NCI-H2227 (cell line): ENCODE data around the gene ZNF32.
"Not testable (repeated sequence)": the region's sequence is repeated elsewhere in the genome, so short reads cannot be mapped to it uniquely, and the experiment has no call there.

Experiments
- DNase-seq: peaks from one replicate; lab custom pipeline; 2025; ENCODE audit not compliant: unreplicated experiment; lab: John Stamatoyannopoulos, UW

The ZNF32 gene

GRCh38 chr10:43635816-43636215 lies 12.9 kb downstream of the ZNF32 start:
- DNase-seq: not testable (repeated sequence)

DNA sequence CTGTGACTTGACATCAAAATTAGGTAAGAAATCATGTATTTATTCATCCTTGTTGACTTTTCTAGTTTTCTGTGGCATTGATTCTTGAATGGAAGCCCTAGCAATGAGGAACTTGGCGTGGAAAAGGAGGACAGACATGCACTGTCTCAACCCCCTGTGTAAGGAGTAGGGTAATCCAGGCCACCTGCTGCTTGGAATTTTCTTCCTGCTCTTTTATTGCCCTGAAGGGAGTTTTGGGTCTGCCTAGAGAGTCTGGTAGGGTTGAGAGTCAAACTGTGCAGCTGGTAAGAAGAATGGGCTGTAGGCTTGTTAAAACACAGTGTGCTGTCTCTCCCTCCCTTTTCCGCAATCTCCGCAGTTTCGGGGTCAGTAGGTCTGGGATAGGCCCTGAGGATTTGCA lies 19.7 kb downstream of the ZNF32 start:
- DNase-seq: no peak

DNA sequence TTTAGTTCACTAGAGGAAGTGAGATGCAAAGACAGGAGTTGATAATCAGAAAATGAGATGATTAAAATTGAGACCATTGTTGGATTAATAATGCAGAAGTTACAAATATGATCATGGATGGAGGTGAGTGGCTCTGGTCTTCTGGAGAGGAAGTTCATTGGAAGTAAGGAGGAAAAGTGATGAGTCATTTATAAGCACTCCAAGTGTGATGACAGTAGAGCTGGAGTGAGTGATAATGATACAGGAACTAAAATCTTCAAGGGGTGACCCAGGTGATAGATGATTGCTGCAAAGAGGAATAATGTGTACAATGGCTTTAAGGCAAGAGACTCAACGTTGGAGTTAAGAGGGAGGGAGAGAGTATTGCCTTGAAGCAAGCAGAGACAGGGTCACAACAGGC lies 20.7 kb downstream of the ZNF32 start:
- no peak for DNase-seq

- no peak for DNase-seq
These were observed 25.3 kb downstream of the ZNF32 start for GRCh38 chr10:43623351-43623750.

DNA sequence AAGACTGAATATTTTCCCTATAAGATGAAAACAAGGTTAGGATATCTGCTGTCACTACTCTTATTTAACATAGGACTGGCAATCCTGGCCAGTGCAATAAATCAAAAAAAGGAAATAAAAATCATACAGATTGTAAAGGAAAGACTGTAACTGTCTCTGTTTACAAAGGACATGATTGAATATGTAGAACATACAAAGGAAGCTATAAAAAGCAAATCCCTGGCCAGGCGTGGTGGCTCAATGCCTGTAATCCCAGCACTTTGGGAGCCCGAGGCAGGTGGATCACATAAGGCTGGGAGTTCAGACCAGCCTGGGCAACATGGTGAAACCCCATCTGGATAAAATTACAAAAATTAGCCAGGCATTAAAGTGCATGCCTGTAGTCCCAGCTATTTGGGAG lies 26.6 kb downstream of the ZNF32 start:
- no peak for DNase-seq

DNA sequence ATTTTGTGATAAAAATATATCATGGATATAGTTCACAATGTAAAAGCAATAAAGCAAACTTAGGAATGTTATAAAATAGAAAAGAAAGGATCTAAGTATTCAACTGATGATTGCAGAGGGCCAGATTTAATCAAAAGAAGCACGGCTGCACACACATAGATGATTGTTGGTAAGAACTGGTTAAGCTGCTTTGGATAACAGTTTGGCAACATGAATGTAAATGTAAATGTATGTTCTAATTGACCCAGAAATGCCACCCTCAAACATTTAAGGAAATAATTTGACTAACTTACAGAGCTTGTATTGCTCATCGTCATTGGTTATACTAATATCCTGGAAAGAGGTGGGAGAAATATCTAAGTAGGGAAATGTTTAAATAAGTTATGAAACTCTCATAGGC lies 29.3 kb downstream of the ZNF32 start:
- DNase-seq: no peak

GRCh38 chr10:43616697-43617370 lies 31.8 kb downstream of the ZNF32 start:
- DNase-seq: no peak

DNA sequence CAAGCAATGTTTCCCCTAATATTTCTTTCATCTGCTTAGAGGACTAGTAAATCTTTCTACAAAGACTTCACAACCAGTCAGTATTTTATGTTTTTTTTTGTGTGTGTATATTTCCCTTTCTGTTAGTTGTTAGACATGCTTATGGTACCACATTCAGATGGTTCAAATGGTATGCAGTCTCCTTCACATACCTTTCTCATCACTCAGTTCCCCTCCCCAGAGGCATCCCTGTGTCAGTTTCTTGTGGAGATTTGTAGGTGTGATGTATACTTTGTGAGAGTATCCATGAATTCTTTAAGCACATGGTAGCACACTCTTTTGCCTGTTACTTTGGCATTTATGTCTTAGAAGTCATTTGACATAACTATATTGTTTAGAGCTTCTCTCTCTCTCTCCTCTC lies 38.0 kb downstream of the ZNF32 start:
- no peak for DNase-seq

DNA sequence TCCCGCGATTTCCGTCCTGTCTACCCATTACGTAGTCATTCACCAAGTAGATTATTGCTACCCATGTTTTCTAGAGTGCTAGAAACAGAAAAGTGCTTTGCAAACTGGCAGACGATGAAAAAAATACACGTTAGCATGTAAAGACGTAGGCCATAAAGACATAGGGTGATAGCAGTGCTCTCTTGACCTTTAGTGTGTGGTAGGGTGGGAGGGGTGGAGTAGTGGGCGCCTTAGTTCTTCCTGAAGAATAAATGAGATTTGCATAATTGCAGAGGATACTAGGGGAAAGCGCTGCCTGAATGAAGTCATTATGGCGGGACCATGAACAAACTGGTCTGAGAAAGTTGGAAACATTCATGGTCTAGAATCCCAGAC lies 41.5 kb downstream of the ZNF32 start:
- DNase-seq: no peak

DNA sequence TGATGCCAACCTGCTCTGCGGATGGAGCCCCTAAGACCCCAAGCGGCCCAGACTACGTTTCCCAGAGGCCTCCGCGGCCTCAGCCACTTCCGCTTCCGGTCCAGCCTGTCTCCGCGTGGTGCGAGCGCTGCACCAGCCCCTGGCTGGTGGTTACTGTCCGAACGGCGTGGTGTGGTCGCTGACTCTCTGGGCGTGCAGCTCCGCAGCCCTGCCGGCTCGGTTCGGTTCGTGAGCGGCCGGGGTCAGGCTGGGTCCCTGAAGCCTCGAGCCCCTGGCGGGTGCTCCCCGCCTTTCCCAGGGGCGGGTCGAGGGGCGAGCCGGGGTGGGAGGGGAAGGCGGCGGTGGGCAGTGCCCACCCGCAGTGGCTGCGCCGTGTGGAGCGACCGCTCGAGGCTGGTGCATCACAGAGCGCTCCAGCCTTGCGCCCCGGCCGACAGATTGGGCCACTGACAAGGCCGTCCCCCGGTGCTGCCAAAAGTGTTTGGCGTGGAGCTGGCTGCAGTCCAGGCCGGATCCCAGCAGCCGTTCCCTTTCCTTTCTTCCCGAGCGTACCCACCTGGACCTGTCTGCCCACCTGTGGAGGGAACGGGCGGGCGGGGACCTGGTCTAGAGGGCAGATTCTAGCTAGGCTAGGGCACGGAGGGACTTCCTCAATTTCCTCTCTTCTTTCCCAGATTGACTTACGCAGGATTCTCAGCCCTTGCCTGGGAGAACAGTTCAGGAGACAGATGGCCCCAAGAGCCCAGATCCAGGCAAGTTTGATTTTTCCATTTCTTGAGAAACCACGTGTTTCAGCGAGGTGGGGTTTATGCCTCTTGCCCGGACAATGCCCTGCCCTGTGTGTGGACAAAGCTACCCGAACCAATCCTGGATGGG lies 42.1 kb downstream of the ZNF32 start, which contains the start of gene ZNF485:
ZNF485 (plus strand) TSS at position 116 of the 876 bp plus-strand sequence; CDS start at position 729, 613 bp downstream.
- DNase-seq: peak; percentile 78

- DNase-seq: no peak
These were observed 42.8 kb downstream of the ZNF32 start for GRCh38 chr10:43605850-43606322.

DNA sequence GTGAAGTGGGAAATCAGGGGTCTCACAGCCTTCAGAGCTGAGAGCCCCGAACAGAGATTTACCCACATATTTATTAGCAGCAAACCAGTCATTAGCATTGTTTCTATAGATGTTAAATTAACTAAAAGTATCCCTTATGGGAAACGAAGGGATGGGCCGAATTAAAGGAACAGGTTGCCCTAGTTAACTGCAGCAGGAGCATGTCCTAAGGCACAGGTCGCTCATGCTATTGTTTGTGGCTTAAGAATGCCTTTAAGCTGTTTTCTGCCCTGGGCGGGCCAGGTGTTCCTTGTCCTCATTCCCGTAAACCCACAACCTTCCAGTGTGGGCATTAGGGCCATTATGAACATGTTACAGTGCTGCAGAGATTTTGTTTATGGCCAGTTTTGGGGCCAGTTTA lies 47.1 kb downstream of the ZNF32 start:
- DNase-seq: not testable (repeated sequence)

GRCh38 chr10:43599333-43599732 lies 49.3 kb downstream of the ZNF32 start:
- DNase-seq: no peak

DNA sequence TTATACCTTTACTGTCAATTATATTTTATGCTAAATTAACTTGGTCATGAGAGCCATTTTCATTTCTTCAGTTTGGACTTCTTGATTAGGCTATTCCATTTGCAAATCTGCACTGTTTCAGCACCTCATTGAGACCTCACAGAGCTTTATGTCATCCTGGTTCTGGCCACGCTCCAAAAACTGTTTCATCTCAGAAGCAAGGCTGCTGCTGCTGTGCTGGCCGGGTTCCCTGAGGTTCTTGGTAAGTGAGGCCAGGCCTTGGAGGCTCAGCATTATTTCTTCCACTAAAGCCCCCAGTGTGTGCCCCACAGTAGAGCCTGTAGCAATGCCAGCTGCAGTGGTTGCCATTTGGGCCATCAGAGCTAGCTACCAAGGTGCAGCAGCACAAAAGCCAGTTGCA lies 50.2 kb downstream of the ZNF32 start:
- DNase-seq: no peak

DNA sequence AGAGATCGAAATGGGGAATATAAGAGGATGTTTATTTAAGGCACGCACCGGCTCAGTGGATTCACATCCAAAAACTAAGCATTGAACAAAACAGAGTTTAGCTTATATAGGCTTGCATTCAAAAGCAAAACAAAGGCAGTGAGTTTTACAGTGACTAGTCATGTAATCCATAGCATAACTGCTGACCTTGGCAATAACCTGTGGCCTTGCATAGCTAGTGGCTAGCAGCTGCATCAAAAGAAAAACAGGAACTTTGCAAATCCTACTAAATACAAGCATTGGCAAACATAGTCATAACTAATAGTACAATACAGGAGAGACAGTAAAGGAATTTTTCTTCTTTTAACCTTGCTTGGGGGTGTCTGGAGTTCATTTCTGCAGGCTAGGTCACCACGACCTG lies 52.1 kb downstream of the ZNF32 start:
- DNase-seq: no peak

- no peak for DNase-seq
These were observed 52.9 kb downstream of the ZNF32 start for GRCh38 chr10:43595739-43596298.

GRCh38 chr10:43594944-43595589 lies 53.6 kb downstream of the ZNF32 start:
- DNase-seq: no peak
